ENCODE results near the gene PDCL3.

Gene PDCL3

GRCh38 chr2:100529900-100530299 lies 32.9 kb upstream of the PDCL3 start:
- H3K9ac ChIP-seq (ENCODE audit: low read length) = no peak overlapping the region
- H3K9me2 ChIP-seq (replicated peaks; ENCODE audit: insufficient read depth, low read length) = no peaks in the 10 kb centered on the region
- H3K36me3 ChIP-seq (replicated peaks; ENCODE audit: insufficient read depth, low read length) = no peaks in the 10 kb centered on the region
- H3K79me2 ChIP-seq (ENCODE audit: low read length) = no peaks in the 10 kb centered on the region
- H3K4me3 ChIP-seq (ENCODE audit: low read length) = no peak overlapping the region
- no peak overlapping the region for H2AFZ ChIP-seq (ENCODE audit: low read length)
- H3K9me3 ChIP-seq (replicated peaks; ENCODE audit: insufficient read depth, low read length) = no peaks in the 10 kb centered on the region
- no peak overlapping the region for H3K4me2 ChIP-seq (ENCODE audit: low read depth, low read length)
- no peak for TF ChIP-seq EZH2 (optimal IDR thresholded peaks at IDR 0.05; ENCODE audit: low read depth, low read length)
- no peak for TF ChIP-seq EZH2phosphoT487 (IDR thresholded peaks at IDR 0.05; ENCODE audit: low read length)
- TF ChIP-seq, protein P1, sequence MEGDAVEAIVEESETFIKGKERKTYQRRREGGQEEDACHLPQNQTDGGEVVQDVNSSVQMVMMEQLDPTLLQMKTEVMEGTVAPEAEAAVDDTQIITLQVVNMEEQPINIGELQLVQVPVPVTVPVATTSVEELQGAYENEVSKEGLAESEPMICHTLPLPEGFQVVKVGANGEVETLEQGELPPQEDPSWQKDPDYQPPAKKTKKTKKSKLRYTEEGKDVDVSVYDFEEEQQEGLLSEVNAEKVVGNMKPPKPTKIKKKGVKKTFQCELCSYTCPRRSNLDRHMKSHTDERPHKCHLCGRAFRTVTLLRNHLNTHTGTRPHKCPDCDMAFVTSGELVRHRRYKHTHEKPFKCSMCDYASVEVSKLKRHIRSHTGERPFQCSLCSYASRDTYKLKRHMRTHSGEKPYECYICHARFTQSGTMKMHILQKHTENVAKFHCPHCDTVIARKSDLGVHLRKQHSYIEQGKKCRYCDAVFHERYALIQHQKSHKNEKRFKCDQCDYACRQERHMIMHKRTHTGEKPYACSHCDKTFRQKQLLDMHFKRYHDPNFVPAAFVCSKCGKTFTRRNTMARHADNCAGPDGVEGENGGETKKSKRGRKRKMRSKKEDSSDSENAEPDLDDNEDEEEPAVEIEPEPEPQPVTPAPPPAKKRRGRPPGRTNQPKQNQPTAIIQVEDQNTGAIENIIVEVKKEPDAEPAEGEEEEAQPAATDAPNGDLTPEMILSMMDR (IDR thresholded peaks at IDR 0.05; ENCODE audit: low read length) = no peak
- no peak for DNase-seq
- H3K27me3 ChIP-seq (replicated peaks; ENCODE audit: insufficient read depth, low read length) = no peaks in the 10 kb centered on the region
- H4K20me1 ChIP-seq (ENCODE audit: insufficient read depth, low read length) = no peaks in the 10 kb centered on the region
- no peaks in the 10 kb centered on the region for H3K4me1 ChIP-seq (ENCODE audit: low read length)
- no peak overlapping the region for H3K27ac ChIP-seq (ENCODE audit: low read length)
- H3F3A ChIP-seq (ENCODE audit: insufficient read depth, low read length) = no peaks in the 10 kb centered on the region

- Histone ChIP-seq H3K79me2 (ENCODE audit: low read length) (no peaks in the 10 kb centered on the region), H2AFZ (ENCODE audit: low read length) (no peak overlapping the region), H3K4me2 (ENCODE audit: low read depth, low read length) (no peak overlapping the region), H3K36me3 (replicated peaks; ENCODE audit: insufficient read depth, low read length) (no peaks in the 10 kb centered on the region), H3K4me3 (ENCODE audit: low read length) (no peak overlapping the region), H4K20me1 (ENCODE audit: insufficient read depth, low read length) (no peaks in the 10 kb centered on the region), H3F3A (ENCODE audit: insufficient read depth, low read length) (no peaks in the 10 kb centered on the region), H3K9ac (ENCODE audit: low read length) (no peak overlapping the region), H3K27ac (ENCODE audit: low read length) (no peak overlapping the region), H3K27me3 (replicated peaks; ENCODE audit: insufficient read depth, low read length) (no peaks in the 10 kb centered on the region), H3K4me1 (ENCODE audit: low read length) (no peaks in the 10 kb centered on the region), H3K9me2 (replicated peaks; ENCODE audit: insufficient read depth, low read length) (no peaks in the 10 kb centered on the region), H3K9me3 (replicated peaks; ENCODE audit: insufficient read depth, low read length) (no peaks in the 10 kb centered on the region)
- TF ChIP-seq EZH2 (optimal IDR thresholded peaks at IDR 0.05; ENCODE audit: low read depth, low read length) = no peak
- TF ChIP-seq EZH2phosphoT487 (IDR thresholded peaks at IDR 0.05; ENCODE audit: low read length) = no peak
- TF ChIP-seq, protein P1 (IDR thresholded peaks at IDR 0.05; ENCODE audit: low read length) = no peak
- no peak for DNase-seq
Observed at GRCh38 chr2:100535855-100536254, 26.9 kb upstream of the PDCL3 start.

DNA sequence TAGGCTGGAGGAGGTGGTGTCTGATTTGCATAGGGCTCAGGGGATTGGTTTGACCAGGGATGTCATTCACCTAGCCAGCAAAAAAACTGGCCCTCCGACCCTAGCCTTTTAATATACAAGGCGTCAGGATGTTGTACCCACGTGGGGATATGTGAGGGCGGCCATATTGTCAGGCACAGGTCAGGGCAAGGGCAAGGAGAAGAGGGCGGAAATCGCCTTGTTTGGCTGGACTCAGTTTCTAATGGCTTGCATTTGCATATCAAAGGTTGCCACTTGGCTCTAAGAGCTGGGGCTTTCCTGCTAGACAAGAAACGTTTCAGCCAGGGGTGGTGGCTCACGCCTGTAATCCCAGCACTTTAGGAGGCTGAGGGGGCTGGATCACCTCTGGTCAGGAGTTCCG lies 24.9 kb upstream of the PDCL3 start:
- Histone ChIP-seq H3K9ac (ENCODE audit: low read length) (no peak overlapping the region), H4K20me1 (ENCODE audit: insufficient read depth, low read length) (no peaks in the 10 kb centered on the region), H2AFZ (ENCODE audit: low read length) (no peak overlapping the region), H3K4me1 (ENCODE audit: low read length) (no peaks in the 10 kb centered on the region), H3K27ac (ENCODE audit: low read length) (no peak overlapping the region), H3F3A (ENCODE audit: insufficient read depth, low read length) (no peaks in the 10 kb centered on the region), H3K4me2 (ENCODE audit: low read depth, low read length) (no peak overlapping the region), H3K27me3 (replicated peaks; ENCODE audit: insufficient read depth, low read length) (no peaks in the 10 kb centered on the region), H3K9me2 (replicated peaks; ENCODE audit: insufficient read depth, low read length) (no peaks in the 10 kb centered on the region), H3K36me3 (replicated peaks; ENCODE audit: insufficient read depth, low read length) (no peaks in the 10 kb centered on the region), H3K79me2 (ENCODE audit: low read length) (no peaks in the 10 kb centered on the region), H3K4me3 (ENCODE audit: low read length) (no peak overlapping the region), H3K9me3 (replicated peaks; ENCODE audit: insufficient read depth, low read length) (no peaks in the 10 kb centered on the region)
- TF ChIP-seq EZH2phosphoT487 (IDR thresholded peaks at IDR 0.05; ENCODE audit: low read length) = no peak
- no peak for TF ChIP-seq EZH2 (optimal IDR thresholded peaks at IDR 0.05; ENCODE audit: low read depth, low read length)
- TF ChIP-seq, protein P1 (IDR thresholded peaks at IDR 0.05; ENCODE audit: low read length) = no peak
- no peak for DNase-seq

All from MM.1S (cell line).